GM12878 (cell line): ENCODE data around the gene SYT1. TPM values are rescaled to one million over a fixed set of nuclear protein-coding genes. Genes with fewer than 3 reads are reported as not detected.
A peak's percentile ranks its signal among the peaks of the same experiment; 100 is the strongest.

ENCODE experiments used
- ATAC-seq: fragments of 200-7000 bp; cut with Tn5 transposase; 3 replicates; pipeline ENCODE4 v1.9.1; 2020; ENCODE audit warnings: mild to moderate bottlenecking, moderate library complexity
- BruUV-seq: library from RNA; stranded (reverse); fragments of 400-500 nt; replicated peaks from 2 replicates; lab custom pipeline; 2021; lab: Mats Ljungman, UMichigan
- CTCF ChIA-PET: fragments of 300-600 bp; sonication (Branson Sonifier 250); formaldehyde crosslinking; extraction: SDS; loops from one replicate; lab custom pipeline; 2021; ENCODE audit warnings: inconsistent platforms; lab: Yijun Ruan, JAX
- POLR2A ChIA-PET: fragments of 350-600 bp; formaldehyde crosslinking; extraction: SDS; loops from one replicate; lab custom pipeline; 2021; ENCODE audit warnings: inconsistent platforms; lab: Charles Lee
- RAD21 ChIA-PET: fragments of 300-600 bp; sonication (Branson Sonifier 250); formaldehyde crosslinking; loops from one replicate; lab custom pipeline; 2023; ENCODE audit warnings: antibody characterized with exemption; ENCODE audit not compliant: unreplicated experiment; lab: Charles Lee
- SMC1A ChIA-PET: fragments of 300-600 bp; sonication (Branson Sonifier 250); formaldehyde crosslinking; loops from one replicate; lab custom pipeline; 2023; ENCODE audit not compliant: unreplicated experiment, uncharacterized antibody; lab: Charles Lee
- DNase-seq: peaks from one replicate; pipeline ENCODE4 v3.0.0-alpha.2; 2011; ENCODE audit warnings: low read depth, low spot score
- FAIRE-seq: peaks from 3 replicates; lab custom pipeline; 2011; peaks lifted over from hg19 to GRCh38; lab: Jason Lieb, UNC
- H2AFZ ChIP-seq: 2 replicates; pipeline ENCODE4 v1.6.0; 2011; ENCODE audit warnings: low read depth, low read length, control low read depth; ENCODE audit not compliant: control insufficient read depth
- H3K27ac ChIP-seq: 2 replicates; pipeline ENCODE4 v1.5.1; 2011; ENCODE audit warnings: control low read depth; ENCODE audit not compliant: control insufficient read depth, insufficient read depth
- H3K27me3 ChIP-seq, 2 experiments: replicated peaks in 1 of 2; 2 replicates each; pipeline versions ENCODE4 v1.6.0 to v1.6.1; 2011; ENCODE audit warnings: low read length in 1 of 2; ENCODE audit not compliant: control insufficient read depth in 2 of 2, insufficient read depth in 2 of 2
- H3K36me3 ChIP-seq, 2 experiments: 2 replicates each; pipeline ENCODE4 v1.5.1; 2011; ENCODE audit warnings: low read length in 1 of 2; ENCODE audit not compliant: control insufficient read depth in 2 of 2, insufficient read depth in 2 of 2
- H3K4me1 ChIP-seq: 2 replicates; pipeline ENCODE4 v1.6.1; 2011; ENCODE audit warnings: mild to moderate bottlenecking, low read length, moderate library complexity, mixed read lengths; ENCODE audit not compliant: control insufficient read depth, insufficient read depth
- H3K4me2 ChIP-seq: 2 replicates; pipeline ENCODE4 v1.6.0; 2011; ENCODE audit warnings: control low read depth; ENCODE audit not compliant: control insufficient read depth, insufficient read depth
- H3K4me3 ChIP-seq: fragments of 200-600 bp; sonication (generic); 2 replicates; pipeline ENCODE4 v1.5.1; 2016
- H3K79me2 ChIP-seq: 2 replicates; pipeline ENCODE4 v1.6.0; 2011; ENCODE audit warnings: low read length; ENCODE audit not compliant: control insufficient read depth, insufficient read depth
- H3K9ac ChIP-seq: 2 replicates; pipeline ENCODE4 v1.8.0; 2011; ENCODE audit warnings: low read length, control low read depth, mixed read lengths; ENCODE audit not compliant: control insufficient read depth, insufficient read depth
- H3K9me3 ChIP-seq: replicated peaks from 3 replicates; pipeline ENCODE4 v1.5.1; 2011; ENCODE audit warnings: mild to moderate bottlenecking, low read length; ENCODE audit not compliant: control insufficient read depth, insufficient read depth
- H4K20me1 ChIP-seq: 2 replicates; pipeline ENCODE4 v1.6.0; 2011; ENCODE audit not compliant: control insufficient read depth, insufficient read depth
- CTCF ChIP-seq, 3 experiments: IDR thresholded peaks in 2 of 3; conservative IDR thresholded peaks in 1 of 3; 2 replicates each; pipeline ENCODE4 v1.5.1; 2011; ENCODE audit warnings: low read depth in 3 of 3, low read length in 3 of 3, mild to moderate bottlenecking in 3 of 3, control low read depth in 2 of 3, moderate library complexity in 2 of 3, inconsistent platforms in 1 of 3, mixed read lengths in 1 of 3; ENCODE audit not compliant: control insufficient read depth in 2 of 3, insufficient read depth in 1 of 3; ENCODE audit errors: extremely low read depth in 1 of 3
- JUND ChIP-seq: IDR thresholded peaks from 2 replicates; pipeline ENCODE4 v1.6.1; 2012; ENCODE audit warnings: low read depth, mild to moderate bottlenecking, low read length, improper control_type of control experiment, moderate library complexity
- NBN ChIP-seq: fragments of 450-650 bp; IDR thresholded peaks from 2 replicates; pipeline ENCODE4 v1.6.1; 2016
- RAD21 ChIP-seq: IDR thresholded peaks from 2 replicates; pipeline ENCODE4 v1.6.1; 2011; ENCODE audit warnings: mild to moderate bottlenecking, low read depth, low read length, moderate library complexity; ENCODE audit not compliant: insufficient read depth
- in situ Hi-C: fragments of 300-500 bp; cut with MboI; formaldehyde crosslinking; loops from 9 replicates; pipeline ENCODE4 v1.14.3; 2018; ENCODE audit warnings: mixed read lengths
- intact Hi-C: fragments of 100-400 bp; cut with micrococcal nuclease; formaldehyde crosslinking; loops from one replicate; pipeline ENCODE4 v1.14.2; 2022; ENCODE audit not compliant: unreplicated experiment
- polyA plus RNA-seq, 11 experiments: library from polyadenylated mRNA; depleted of rRNA in 4 of 11; unstranded in 6 of 11; stranded (reverse) in 5 of 11; fragments of >200 nt; fragmentation: Nextera tagmentation in 4 of 11; fragmentation: Illumina TruSeq in 1 of 11; extraction: Ambion mirVana in 4 of 11; extraction: Trizol in 1 of 11; gene quantifications; 1 replicate in 1 of 11; 2 replicates in 10 of 11; pipeline versions ENCODE4 v1.2.1 to v1.2.3, GENCODE V29; 2011 to 2016; ENCODE audit warnings: inconsistent platforms in 2 of 11, missing spikeins in 2 of 11, low read depth in 1 of 11
- total RNA-seq, 4 experiments: library from RNA; depleted of rRNA in 3 of 4; stranded (reverse); fragments of >200 nt in 3 of 4; fragmentation: Illumina TruSeq in 1 of 4; extraction: Trizol in 1 of 4; gene quantifications; 2 replicates each; pipeline versions ENCODE4 v1.2.1 to v1.2.3, GENCODE V29; 2013 to 2021

SYT1 gene
- total and polyA plus RNA-seq, 10 of the 15 experiments (the other 5 are each of a cell fraction or from before 2014, with no cell fraction given), result 0.10 to 0.28 TPM; not detected in 8

DNA sequence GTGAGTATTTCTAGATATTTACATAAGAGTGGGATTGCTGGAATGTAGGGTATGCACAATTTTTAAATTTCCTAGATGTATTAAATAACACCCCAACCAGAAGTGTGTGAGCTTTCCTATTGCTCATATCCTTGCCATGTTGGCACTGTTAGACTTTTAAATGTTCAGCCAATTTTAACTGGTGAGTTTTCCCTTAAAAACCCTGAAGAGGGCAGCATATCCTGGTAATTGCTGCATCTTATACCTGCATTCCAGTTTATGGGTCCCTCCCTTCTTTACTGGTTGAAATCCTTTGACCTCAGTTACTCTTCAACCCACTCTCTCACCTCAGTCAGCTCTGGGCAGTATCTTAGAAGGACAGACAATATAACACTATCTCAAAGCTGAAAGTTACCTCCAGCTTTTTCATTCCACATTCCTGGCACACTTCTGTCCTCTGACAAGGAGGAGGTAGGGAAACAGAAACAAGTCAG lies 555.6 kb downstream of the SYT1 start:
- Histone ChIP-seq H3K4me3 (no peak overlapping the region), H3K4me1 (no peaks in the 10 kb centered on the region), H3K9me3 (no peaks in the 10 kb centered on the region), H3K4me2 (no peak overlapping the region), H3K27me3 (no peaks in the 10 kb centered on the region; a peak in 1 of 4 replicates), H3K27ac (no peak overlapping the region), H4K20me1 (no peaks in the 10 kb centered on the region), H2AFZ (no peak overlapping the region), H3K79me2 (no peaks in the 10 kb centered on the region), H3K36me3 (no peaks in the 10 kb centered on the region), H3K9ac (no peak overlapping the region)
- in situ Hi-C loops (no loop called here), intact Hi-C loops (loop anchor here (1.0 kb wide), 1 partner anchor 318 kb away; no protein-coding TSS in a partner anchor)
- peak; percentile 31 for FAIRE-seq
- BruUV-seq, result no TSS peak
- ChIA-PET CTCF (interaction anchor here (0.7 to 2.1 kb wide), 4 partner anchors 9 to 764 kb away, joined by 3 to 6 read pairs (median 4); no protein-coding TSS in a partner anchor), RAD21 (interaction anchor here (1.0 to 1.5 kb wide), 2 partner anchors 271 to 272 kb away, joined by 3 read pairs; partner anchors contain the start of gene PAWR), POLR2A (no interaction called here), SMC1A (interaction anchor here (0.6 to 1.7 kb wide), 2 partner anchors 24 to 325 kb away, joined by 3 read pairs; no protein-coding TSS in a partner anchor)
- TF ChIP-seq NBN, result no peak
- TF ChIP-seq RAD21, result peak; percentile 46; the same call in 1 of the 2 replicates
- TF ChIP-seq JUND, result no peak
- peak; percentile 26 to 38 (median 30); a peak in 4 of 6 replicates for TF ChIP-seq CTCF (IDR thresholded peaks at IDR 0.05 in 2 of 3, conservative IDR thresholded peaks at IDR 0.05 in 1 of 3; ENCODE audit: control insufficient read depth in 2 of 3, extremely low read depth in 1 of 3, insufficient read depth in 1 of 3, low read depth in 3 of 3, low read length in 3 of 3)
- peak; percentile 60 for ATAC-seq
- no peak for DNase-seq
